SKM-1 (cell line): ENCODE measurements around the gene SAT2.
A peak's percentile ranks its signal among the peaks of the same experiment; 100 is the strongest.
"Not testable (repeated sequence)": the region's sequence is repeated elsewhere in the genome, so short reads cannot be mapped to it uniquely, and the experiment has no call there.

Experiments
- DNase-seq: peaks from one replicate; lab custom pipeline; 2025; ENCODE audit not compliant: unreplicated experiment; lab: John Stamatoyannopoulos, UW

The SAT2 gene

DNA sequence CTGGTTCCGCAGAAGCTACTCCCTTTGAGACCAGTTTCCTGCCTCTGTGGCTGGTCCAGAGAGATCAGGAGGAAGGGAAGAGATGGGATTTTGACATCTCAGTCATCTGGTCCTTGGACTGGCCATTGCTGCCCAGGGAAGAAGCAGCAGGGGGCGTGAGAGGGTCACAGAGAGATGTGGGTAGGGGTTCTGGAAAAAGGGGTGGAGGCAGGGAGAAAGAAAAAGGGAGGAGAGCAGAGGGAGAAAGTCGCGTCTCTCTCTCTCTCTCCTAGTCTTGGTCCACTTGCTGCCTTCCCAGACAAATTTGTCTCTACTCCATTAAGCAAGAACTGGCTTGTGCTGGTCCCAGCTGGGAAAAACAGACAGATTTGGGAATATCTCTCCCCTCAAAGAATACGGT, 6.8 kb upstream of the SAT2 start:
- no peak for DNase-seq

GRCh38 chr17:7633093-7633492, 5.5 kb upstream of the SAT2 start:
- no peak for DNase-seq

DNA sequence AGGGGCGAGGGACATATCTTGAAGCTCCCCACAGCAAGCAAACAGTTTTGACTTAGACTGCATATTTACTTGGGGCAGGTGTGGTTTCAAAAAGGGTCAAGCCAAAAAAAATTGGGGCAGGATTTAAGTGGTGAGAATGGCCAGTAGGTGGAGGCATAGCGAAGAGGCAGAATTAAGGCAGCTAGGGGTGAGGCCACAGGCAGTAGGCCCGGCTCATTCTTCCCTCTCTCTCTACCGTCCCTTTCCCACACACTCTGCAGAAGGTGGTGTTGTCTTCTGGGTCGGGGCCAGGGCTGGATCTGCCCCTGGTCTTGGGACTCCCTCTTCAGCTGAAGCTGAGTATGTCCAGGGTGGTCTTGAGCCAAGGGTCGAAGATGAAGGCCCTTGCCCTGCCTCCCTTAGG, 4.9 kb upstream of the SAT2 start:
- DNase-seq, result no peak

GRCh38 chr17:7631398-7632380, 4.1 kb upstream of the SAT2 start:
- no peak for DNase-seq

DNA sequence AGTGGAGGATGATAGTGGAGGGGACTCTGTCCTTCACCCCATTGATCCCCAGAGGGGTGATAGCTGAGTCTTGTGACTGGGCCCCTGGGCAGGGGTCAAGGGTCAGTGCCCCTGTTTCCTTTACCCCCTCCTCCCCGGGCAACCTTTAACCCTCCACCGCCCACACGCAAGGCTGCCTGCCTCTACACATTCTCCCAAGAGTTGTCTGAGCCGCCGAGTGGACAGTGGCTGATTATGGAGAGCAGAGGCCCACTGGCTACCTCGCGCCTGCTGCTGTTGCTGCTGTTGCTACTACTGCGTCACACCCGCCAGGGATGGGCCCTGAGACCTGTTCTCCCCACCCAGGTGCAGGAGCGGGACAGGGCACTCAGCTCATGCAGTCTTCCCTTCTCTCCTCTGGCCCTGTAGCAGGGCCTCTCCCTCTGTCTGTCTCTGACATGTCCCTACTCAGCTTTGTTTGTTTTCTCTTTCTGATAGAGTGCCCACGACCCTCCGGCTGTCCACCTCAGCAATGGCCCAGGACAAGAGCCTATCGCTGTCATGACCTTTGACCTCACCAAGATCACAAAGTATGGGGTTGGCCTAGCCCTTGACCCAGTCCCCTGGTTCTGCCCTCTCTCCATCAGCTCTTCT, 2.4 kb upstream of the SAT2 start, which contains the start of gene SHBG:
Gene SHBG (plus strand): TSS at position 197 of the 633 bp plus-strand sequence. CDS start 38 bp downstream, at position 235.
- DNase-seq, result no peak

- no peak for DNase-seq
These were observed 718 bp downstream of the SAT2 start for GRCh38 chr17:7626956-7627249.

- DNase-seq, result no peak
These were observed 1.3 kb downstream of the SAT2 start for GRCh38 chr17:7626307-7626706.

DNA sequence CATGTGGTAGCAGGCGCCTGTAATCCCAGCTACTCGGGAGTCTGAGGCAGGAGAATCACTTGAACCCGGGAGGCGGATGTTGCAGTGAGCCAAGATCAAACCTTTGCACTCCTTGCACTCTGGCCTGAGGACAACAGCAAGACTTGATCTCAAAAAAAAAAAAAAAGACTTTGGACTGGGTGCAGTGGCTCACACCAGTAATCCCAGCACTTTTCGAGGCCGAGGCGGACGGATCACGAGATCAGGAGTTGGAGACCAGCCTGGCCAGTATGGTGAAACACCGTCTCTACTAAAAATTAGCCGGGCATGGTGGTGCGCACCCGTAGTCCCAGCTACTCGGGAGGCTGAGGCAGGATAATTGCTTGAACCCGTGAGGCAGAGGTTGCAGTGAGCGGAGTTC, 1.9 kb downstream of the SAT2 start:
- not testable (repeated sequence) for DNase-seq

DNA sequence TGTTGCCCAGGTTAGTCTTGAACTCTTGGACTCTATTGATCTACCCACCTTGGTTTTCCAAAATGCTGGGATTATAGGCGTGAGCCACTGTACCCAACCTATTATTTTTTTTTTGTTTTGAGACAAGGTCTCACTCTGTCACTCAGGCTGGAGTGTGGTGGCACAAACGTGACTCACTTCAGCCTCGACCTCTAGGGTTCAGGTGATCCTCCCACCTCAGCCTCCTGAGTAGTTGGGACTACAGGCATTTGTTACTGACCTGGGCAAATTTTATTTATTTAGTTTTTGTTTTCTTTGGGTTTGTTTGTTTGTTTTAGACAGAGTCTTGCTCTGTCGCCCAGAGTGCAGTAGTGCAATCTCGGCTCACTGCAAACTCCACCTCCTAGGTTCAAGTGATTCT, 4.0 kb downstream of the SAT2 start:
- DNase-seq, result no peak

GRCh38 chr17:7620835-7621234, 6.8 kb downstream of the SAT2 start:
- DNase-seq, result no peak

DNA sequence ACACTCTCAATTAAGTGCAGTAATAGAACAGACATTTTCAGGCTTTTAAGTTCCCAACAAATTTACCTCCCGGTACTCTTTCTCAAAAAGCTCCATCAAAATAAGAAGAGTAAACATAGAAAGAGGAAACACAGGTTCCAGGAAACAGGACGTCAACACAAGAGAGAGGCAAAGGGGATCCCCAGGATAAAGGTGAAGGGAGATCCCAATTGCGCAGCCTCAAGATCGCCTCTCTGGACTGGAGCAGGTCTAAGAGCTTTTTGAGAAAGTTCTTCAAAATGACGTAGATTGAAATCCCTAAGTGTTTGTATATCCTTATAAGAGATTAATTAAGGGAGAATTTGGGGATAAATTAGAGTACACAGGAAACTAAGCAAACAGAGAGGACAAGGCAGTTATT, 9.0 kb downstream of the SAT2 start:
- no peak for DNase-seq

- DNase-seq, result no peak
These were observed 12.3 kb downstream of the SAT2 start for GRCh38 chr17:7615265-7615747.

DNA sequence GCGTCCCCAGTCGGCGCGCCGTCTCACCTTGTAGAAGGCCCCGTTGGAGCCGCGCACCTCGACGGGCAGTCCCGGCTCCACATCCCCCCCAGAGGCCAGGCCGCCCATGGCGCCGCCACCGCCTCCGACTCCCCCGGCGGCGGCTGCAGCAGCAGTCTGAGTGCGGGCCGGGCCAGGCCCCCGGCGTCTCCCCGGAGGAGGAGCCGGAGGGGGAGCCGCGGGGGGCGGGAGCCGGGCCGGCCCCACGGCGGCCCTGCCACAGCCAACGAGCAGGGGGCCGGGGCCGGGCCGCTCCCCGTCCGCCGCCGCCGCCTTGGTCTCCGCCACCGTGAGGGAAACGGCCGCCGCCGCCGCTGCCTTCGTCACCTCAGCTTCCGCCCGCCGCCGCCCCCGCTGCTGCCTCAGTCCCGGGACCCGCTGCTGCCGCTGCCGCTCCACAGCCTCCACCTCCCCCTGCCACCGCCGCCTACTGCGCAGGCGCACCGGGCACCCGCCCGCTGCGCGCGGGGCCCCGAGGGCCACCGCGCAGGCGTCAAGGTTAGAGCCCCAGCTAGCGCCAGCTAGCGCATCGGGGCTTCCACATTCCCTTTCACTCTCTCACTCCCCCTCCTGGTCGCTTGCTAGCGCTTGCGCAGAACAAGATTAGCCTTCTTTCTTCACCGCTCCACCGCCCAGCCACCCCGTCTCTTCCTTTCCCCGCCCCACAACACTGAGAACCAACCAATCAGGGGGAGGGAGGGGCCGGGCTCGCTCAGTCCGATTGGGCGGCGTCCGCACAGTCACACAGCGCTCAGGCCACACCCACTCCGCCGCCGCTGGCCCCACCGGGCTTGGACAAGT, 13.0 kb downstream of the SAT2 start, which contains the start of gene FXR2:
Gene FXR2 (minus strand): TSS at position 473 of the 840 bp plus-strand sequence. CDS start 365 bp downstream, at position 108.
- DNase-seq, result peak; percentile 95

GRCh38 chr17:7613769-7614424, 13.7 kb downstream of the SAT2 start:
- no peak for DNase-seq

DNA sequence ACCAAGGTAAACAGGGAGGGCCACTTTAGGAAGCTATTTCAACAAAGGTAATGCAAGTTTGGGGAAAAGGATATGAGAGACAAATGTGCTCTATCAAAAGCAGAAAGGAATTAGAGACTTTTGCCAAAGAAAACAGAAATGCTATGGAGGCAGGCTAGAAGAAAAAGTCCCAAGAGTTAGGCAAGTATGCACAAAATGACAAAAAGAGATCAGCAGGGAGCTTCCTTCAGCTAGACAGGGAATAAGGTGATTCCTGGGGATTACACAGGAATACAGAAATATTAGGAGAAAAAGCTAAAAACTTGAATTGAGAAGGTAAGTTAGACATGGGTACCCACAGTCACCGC, 15.4 kb downstream of the SAT2 start:
- no peak for DNase-seq

- DNase-seq, result no peak
These were observed 15.9 kb downstream of the SAT2 start for GRCh38 chr17:7611635-7612293.

GRCh38 chr17:7610641-7611040, 17.0 kb downstream of the SAT2 start:
- no peak for DNase-seq

- DNase-seq, result no peak
These were observed 21.3 kb downstream of the SAT2 start for GRCh38 chr17:7606280-7606679.

- not testable (repeated sequence) for DNase-seq
These were observed 30.1 kb downstream of the SAT2 start for GRCh38 chr17:7597561-7597960.

DNA sequence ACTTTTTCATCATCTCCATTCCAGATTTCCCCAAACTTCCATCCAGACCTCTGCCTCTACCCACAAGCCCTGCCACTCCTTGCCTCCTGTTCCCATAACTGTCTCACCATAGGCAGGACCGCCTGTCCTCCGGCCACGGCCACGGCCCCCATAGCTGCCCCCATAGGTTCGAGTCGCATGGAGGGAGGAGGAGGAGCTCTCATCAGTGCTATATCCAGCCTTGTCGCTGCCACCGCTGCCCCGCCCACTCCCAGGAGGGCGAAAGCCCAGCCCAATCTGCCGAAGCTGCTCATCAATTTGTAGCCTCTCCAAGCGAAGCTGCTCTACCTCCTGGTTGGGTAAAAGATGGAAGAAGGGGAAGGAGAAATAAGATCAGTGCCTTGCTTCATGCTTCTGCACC, 34.3 kb downstream of the SAT2 start:
- no peak for DNase-seq
